ENCODE measurements around the gene NOS1AP.

Gene NOS1AP

DNA sequence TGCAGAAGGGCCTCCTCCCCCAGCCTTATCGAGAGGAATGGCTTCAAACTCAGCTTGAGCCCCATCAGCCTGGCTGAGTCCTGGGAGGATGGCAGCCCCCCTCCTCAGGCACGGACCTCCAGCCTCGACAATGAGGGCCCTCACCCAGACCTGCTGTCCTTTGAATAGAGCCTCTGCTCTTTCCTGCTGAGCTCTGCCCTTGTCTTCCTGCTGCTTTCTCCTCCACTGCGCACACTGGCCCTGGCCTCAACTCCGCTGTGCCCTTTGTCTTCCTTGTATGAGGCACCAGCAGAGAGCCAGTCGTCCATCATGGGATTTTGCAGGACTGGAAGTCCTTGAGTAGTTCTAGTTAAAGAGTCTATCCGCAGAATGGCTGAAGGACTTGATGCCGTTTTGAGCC, 314.0 kb downstream of the NOS1AP start:
- DNase-seq (ENCODE audit: low read depth in 2 of 2): no peak

DNA sequence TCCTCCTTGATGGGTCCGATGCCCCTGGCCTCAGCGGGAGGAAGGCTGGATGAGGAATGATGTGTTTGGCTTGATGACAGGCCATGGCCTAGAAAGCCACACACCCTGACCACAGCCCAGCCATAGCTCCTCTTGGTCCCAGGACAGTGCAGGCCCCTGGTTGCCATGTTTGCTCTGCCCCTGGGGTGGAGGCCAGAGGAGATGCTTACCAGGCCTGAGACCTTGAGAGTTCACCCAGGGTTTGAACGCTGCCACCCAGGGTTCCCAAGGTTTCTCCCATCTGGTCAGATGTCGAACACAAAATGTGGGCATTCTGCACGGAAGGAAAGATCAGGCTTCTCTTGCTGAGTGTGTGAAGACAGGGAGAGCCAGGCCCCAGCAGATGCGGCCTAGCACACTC, 314.6 kb downstream of the NOS1AP start:
- DNase-seq (ENCODE audit: low read depth in 2 of 2): no peak

DNA sequence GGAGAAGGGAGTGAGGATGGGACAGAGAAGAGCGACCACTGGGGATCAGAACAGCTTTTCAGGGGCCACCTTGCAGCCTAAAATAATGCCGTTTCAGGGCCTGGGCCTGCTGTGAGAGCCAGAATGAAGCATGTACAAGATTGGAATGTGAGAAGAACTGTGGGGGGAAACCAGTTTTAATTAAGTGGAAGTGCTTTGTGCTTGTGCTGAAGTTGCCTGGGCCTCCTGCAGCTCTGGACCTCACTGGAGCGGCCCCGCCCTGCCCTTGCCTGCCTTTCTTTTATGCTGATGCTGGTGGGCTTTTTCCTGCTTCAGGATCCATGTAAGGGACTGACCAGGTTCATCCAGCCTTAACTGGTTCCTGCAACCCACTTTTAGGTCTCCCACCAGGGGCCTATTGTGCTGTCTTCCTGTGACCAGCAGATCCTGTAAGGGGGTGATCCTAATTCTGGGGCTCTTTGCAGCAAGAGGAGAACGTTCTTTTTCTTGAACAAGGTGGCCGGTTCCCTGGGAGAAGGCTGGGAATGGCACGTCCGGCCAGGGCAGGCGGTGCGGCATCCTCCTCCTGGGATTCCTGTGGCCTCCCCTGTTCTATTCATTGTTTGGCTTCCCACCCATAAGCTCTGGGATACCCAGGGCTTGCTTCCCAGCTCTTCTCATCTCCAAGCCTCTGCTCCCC, 315.2 kb downstream of the NOS1AP start:
- DNase-seq (ENCODE audit: low read depth in 2 of 2): no peak

DNA sequence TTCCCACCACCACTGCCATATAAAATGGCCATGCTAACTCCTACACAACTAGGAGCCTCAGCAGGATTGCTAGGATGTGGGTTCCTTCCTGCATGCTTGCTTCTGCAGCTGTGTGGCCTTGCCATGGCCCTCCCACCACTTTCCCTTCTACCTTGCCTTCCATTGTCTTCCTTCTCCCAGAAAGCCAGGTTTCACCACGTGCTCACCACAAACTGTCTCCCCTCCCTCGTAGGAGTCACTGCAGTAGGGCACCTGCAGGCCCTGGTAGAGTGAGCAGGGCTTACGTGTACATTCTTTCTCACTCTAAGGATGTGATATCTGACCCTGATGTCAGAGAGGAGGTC, 315.8 kb downstream of the NOS1AP start:
- no peak for DNase-seq (ENCODE audit: low read depth in 2 of 2)

DNA sequence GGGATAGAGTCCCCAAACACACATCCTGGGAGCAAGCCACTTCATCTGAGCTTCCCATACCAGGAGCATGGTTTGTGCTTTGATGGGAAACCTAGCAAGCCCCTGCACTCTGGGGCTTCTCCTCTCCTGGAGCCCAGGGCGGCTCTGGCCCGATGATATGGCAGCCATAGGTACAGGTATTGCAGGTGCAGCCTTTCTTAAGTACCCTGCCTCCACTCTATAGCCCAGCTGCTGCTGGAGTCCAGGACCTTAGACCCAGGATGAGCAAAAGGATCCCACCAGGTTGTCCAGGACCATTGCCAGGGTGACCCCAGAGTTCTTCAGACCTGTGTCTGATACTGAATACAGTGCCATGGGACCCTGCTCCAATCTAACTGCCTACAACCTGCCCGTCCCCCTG, 316.2 kb downstream of the NOS1AP start:
- no peak for DNase-seq (ENCODE audit: low read depth in 2 of 2)

DNA sequence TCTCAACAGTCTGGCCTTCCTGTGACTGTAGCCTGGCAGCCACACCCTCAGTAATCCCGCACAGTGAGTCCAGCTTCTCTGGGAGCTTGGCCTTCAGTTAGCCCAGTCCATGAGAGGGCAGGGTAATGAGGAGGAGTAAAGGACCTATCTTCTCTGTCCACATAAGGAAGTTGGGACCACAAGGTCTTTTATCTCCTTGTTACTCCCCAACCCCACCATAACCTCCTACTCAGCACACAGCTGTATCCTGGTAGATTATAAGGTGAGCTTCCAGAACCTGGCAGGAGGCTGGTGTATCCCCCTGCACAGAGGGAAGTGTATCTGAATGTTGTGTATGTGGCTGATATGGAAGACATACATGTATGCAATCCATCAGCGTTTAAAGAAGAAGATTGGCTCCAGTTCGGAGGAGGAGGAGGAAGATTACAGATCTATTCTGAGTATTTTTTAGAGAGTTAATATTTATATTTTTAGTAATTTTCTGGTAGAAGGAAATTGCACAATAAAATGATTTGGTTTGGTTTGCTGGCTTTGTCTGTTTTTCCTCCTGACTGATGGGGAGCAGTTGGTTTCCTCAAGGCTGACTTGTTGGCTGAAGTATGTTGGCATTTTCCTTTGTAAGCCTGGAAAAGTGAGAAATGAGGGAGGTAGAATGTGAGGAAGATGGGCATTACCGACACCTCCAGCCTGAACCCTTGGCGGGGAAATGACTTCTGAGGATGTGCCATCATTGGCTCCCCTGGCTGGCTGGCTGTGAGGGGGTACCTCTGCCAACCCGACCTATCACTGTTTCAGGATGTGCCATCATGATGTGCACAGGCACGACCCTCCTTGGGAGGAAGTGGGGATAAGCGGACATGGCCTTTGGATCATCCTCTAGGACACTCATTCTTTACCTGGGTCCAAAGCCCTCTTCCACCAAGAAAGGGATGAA, 317.1 kb downstream of the NOS1AP start:
- DNase-seq (ENCODE audit: low read depth in 2 of 2): no peak

DNA sequence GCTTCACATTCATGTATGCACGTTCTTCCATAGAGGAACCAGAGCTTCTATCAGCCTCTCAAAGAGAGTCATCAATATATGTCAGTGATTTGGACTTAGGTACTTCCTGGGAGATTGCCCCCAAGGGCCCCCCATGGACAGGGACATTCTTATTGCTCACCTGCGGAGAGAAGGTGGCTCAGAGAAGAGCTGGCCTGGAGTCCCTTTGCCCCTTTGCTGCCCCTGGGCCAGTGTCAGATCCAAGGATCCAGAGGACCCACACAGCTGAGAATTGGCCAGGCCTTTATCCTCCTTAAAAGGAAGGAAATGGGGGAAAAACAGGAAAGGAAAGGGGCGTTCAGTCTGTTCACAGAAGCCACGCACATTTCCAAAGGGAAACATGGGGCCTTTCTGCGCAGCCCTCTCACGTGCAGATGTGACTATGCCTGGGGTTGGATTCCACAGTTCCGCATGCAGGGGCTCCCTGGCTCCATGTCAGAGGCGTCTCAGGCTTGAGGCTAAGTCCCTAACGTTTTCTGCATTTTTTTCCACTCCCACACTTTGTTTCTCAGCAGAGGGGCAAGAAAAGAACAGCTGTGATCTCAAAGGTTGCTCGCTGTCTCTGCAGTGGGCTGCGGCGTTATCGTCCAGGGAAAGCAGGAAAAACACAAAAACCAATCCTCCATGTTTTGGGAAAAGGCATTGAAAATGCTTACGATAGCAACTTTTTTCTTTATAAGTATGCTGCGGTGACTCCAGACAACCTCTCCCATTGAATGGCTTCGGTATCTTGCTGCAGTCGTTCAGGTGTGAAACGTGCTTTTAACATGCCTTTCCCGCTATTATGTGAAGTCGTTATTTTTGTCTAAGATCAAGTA, 318.0 kb downstream of the NOS1AP start:
- DNase-seq (ENCODE audit: low read depth in 2 of 2): no peak

DNA sequence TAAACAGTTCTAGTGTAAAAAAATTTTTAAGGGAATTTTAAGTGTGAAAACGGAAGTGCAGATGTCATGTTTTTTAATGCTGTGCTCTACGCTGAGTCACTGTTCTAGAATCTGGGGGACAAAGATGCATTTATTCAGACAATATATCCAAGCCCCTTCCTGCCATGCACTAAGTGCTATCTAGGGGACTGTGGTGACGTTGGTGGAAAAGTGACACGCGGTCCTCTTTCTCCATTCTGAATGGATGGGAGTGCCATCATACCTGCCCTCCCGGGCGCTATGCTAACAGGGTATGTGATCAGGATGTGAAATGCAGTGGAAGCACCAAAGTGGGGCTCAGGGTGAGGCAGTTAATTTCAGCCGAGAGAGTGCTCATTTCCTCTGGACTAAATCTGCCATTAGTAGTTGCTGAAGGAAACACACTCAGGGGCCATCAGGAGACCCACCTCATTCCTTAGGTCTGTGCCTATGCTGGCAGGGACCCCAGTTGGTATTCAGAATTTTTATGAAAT, 318.6 kb downstream of the NOS1AP start:
- DNase-seq (ENCODE audit: low read depth in 2 of 2): no peak

DNA sequence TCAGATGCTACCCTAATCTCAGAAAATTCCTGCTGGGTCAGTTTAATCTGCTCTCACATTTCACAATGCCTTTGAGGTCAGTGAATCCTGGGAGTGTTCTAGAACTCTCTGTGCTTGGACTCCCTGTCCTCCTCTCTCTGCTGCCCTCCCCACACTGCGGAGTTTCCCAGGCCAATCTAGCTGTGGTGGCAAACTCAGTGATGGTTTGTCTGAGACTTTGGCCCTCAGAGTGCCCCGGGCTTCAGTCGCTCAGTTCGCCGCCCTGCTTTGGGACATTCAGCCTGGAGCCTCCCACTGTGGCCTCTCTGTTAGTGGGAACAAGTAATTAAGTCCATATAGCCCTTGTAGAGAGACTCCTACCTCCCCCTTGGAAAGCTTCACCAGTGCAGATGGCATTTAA, 319.1 kb downstream of the NOS1AP start:
- DNase-seq (ENCODE audit: low read depth in 2 of 2): no peak

DNA sequence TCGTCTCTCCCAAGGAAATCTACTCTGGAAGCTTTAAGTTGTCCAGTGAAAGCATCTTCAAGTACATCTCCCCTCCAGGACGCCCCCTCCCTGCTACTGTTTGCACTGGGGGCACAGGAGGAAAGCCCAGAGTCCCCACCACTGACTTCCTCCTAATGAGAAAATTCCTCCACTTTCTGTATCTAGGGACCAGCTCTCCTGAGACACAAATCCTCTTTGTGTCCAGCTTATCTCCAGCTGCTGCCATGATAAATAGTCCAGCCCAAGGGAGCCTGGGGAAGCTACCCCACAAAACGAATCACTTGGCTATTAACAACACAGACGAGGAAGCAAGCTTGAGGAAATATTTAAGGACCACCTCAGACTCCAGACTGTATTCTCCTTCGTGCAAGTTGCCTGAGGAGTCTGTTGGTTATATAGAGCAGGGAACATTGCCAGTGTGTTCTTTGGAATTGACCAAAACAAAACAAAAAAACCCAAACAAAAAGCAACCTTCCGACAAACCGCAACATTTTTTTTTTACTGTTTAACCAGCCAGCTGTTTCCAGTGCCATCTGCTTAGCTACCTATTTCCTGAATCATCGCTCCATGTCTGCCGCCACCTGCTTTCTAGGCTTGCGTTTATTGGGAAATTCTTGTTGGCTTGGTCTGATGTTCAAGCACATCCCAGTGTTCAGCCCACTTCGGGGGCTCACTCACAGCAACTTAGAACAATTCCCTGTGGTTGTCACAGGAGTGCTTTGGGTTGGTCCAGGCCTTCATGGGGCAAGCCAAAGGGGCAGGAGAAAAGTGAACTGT, 319.7 kb downstream of the NOS1AP start:
- DNase-seq (ENCODE audit: low read depth in 2 of 2): no peak

DNA sequence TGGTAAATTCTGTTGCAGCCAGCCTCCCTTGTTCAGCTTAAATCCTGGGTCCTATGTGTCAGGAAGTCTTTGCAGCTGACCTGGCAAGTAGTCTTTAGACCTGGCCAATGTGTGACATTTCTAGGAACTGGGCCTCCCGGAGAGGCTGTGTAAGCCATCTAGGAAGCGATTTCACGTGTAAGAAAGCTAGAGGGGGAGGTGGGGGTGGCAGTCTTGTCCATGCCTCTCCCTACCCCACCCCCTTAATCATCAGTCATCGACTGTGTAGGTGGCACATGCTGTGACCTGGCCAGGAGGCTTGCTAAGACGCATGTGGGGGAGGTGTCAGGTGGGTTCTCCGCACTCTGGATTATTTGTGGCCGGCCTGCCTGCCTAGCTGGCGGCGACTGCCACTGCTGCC, 320.5 kb downstream of the NOS1AP start:
- DNase-seq (ENCODE audit: low read depth in 2 of 2): no peak

DNA sequence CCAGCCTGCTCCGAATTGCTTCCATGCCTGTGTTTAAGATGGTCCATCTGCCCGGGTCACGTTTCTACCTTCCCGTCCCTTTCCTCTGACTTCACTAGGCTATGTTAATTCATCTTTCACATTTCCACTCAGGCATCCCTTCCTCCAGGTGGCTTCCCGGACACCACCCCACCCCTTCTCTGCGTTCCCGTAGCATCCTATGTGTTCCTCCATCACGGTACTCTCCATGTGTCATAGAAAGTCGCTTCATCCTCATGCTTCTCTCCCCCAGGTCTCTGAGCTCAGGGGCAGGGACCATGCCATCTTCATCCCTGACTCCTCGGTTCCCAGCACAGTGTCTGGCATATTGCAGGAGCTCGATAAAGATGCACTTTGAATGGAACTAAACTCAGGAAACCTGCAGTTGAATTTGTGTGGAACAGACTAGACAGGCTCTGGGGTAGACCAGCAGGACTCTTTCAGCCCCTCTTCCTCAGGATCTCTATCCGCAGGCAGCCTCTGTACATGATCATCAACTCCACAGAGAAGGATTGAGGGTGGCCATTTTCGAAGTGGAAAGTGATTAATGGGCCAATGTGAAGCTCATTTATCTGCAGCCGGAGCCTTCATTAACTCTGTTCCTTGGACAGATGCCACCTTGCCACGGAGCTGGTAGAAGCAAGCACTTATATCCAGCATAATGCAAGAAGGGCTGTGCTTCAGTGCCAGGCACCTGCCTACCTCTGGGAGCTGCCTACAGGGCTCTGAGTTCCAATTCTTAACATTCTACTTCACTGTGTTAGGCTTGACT, 321.1 kb downstream of the NOS1AP start:
- no peak for DNase-seq (ENCODE audit: low read depth in 2 of 2)

DNA sequence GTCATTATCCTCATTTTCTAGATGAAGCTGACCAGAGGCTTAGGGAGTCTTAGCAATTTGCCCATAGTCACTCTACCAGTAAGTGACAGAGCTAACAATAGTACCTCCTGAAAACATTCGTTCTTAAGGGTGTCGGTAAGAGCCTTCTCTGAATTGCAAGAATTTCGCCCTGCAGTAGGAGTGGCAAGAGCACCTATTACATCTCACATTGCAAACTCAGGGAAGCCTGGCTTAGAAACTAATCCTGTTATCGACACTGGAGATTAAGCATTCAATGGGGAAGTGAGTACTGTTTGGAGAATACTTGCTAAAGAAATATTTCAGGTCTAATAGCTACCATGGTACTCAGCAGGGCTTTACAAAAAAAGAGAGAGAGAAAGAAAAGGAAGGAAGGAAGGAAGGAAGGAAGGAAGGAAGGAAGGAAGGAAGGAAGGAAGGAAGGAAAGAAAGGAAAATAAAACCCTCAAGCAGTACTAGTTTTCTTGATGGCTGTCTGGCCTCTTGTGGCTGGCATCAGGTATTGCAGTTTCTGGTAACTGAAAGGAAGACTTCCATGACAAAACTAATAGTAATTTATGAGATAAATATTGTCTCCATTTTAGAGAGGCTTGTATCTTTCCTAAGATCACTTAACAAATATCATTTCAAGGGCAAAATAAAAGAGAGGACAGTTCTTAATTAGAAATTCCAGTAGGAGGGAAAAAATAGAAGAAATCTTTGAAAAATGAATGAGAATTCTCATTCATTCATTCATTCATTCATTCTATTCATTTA, 322.5 kb downstream of the NOS1AP start:
- DNase-seq (ENCODE audit: low read depth in 2 of 2): peak; percentile 2 to 16

DNA sequence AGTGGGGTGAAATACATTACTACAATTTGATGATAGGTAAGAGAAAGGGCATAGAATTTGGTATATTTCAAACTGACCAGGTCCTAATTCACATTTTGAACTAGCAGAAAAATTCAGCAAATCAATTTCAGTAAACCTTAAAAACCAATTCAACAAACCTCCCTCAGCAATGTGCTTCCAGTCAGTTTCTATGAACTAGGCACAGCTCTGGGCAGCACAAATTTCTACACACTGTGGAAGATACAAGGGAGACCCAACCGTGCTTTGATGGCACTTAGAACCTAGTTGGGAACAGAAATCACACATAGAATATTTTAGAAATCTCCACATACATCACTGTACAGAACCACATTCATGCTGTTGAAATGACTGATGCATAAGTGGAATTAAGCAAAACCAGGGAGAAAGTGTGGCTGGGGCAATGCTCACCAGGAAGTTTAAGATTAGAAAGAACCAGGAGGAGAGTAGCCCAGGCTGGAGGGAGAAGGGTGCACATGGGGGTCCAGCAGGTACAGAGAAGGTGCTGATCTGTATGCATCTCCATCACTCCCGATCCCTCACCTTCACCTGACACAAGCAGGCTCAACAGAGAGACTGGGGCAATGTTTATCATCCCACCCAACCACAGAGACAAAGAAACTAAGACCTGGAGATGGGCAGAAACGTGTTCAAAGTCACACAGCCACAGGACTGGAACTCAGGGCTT, 326.9 kb downstream of the NOS1AP start:
- DNase-seq (ENCODE audit: low read depth in 2 of 2): no peak

DNA sequence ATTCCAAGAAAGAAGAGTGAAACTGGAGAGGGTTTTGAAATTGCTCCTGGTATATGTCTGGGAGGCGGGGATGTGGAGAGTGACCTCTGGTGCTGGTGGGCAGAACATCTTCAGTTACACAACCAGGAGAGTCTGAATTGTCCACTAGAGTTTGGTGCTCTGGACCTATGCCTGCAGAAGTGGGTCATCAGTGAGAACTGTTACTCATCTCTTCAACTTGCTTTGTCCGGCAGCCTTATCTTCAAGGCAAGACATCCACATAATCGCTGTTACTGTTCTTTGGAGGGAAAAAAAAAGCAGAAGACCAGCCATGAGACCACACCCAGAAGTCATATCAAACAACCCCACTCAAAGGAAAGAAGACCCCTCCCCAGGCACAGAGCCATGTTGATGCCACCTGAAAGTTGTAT, 327.6 kb downstream of the NOS1AP start:
- DNase-seq (ENCODE audit: low read depth in 2 of 2): no peak

DNA sequence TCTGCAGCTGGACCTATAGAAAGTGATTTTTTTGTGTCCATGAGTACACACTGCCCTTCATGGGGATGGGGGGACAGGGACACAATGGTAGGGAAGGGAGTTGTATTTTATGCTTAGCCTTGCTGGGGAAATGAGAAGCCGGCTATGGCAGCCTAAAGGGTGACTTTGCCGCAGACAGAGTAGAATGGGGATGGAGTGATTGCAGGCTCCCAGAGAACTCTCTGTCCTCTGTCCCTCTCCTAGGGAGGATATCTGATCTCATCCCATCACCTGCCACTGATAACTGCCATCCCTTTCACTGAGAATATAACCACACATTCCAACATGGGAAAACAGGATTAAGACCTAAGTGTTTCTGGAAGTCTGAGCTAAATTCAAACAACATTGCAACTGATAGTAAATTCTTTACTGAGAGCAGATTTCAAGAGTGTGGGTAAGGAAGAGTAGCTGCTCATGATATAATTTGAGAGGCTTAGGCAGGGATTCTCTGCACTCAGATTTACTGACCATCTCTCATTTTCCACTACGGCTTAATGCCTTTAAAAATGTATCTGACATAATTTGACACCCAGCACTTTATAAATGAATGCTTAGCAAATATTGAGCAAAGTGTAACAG, 328.6 kb downstream of the NOS1AP start:
- DNase-seq (ENCODE audit: low read depth in 2 of 2): no peak

DNA sequence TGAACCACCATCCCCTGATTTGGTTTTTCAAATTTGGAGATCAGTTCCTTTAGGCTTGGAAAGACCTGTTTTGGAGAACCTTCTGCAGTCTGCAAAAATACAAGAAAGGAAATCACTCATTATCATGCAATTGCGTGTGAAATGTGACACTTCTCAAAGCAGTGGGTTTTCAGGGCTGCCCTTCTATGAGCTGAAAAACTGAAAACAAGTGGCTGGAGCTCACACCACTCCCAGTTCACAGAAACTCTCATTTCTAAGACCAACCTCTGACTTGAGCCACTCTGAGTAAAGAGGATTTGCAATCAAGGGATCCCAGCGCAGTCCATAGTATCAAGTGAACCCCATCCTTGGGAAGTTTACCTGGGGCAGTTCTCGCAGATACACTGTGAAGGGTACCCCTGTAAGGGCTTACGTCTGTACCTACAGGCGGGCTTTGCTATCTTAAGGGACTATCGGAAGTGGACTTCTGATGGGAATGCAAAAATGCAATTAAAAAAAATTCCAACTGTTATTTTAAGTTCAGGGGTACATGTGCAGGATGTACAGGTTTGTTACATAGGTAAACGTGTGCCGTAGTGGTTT, 329.6 kb downstream of the NOS1AP start:
- DNase-seq (ENCODE audit: low read depth in 2 of 2): no peak

DNA sequence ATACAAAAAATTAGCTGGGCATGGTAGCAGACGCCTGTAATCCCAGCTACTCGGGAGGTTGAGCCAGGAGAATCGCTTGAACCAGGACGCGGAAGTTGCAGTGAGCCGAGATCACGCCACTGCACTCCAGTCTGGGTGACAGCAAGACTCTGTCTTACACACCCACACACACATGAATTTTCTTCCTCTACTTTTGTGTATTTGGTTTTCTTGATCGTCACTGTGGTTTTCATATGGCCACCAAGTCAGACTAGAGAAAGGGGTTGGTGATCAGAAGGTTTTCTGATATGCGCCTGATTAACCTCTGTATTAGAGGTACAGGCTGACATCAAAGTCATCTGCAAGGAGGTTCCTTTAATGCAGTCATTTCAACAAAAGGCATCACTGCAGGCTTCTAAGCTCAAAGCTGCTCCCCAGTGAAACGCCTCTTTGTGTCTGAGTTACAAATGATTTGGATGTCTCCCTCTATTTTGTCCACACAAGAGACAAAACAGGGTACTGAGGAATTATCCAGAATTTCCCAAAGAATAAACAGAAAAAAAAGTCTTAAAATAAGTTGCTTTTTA, 331.4 kb downstream of the NOS1AP start:
- no peak for DNase-seq (ENCODE audit: low read depth in 2 of 2)

All from fibroblast of skin of left quadriceps (primary cell).